Keratinocyte (primary cell): Measurements from ENCODE around the gene VPS37B.

Experiments
- EZH2 ChIP-seq: IDR thresholded peaks from one replicate; pipeline ENCODE4 v1.6.1; 2012; ENCODE audit warnings: inconsistent platforms, mild to moderate bottlenecking, low read length, moderate library complexity
- TF ChIP-seq, protein P1 (sequence below), 3 experiments: IDR thresholded peaks in 1 of 3; conservative IDR thresholded peaks in 1 of 3; optimal IDR thresholded peaks in 1 of 3; 2 replicates in 2 of 3; 3 replicates in 1 of 3; pipeline versions ENCODE3 to v1.5.1; 2011; ENCODE audit warnings: low read length in 3 of 3, mild to moderate bottlenecking in 3 of 3, moderate library complexity in 2 of 3, control low read depth in 1 of 3, inconsistent platforms in 1 of 3; ENCODE audit not compliant: insufficient read depth in 2 of 3; ENCODE audit errors: extremely low read depth in 1 of 3

GRCh38 chr12:122820138-122820537, 75.8 kb downstream of the VPS37B start:
- no peak for TF ChIP-seq EZH2
- TF ChIP-seq, protein P1, sequence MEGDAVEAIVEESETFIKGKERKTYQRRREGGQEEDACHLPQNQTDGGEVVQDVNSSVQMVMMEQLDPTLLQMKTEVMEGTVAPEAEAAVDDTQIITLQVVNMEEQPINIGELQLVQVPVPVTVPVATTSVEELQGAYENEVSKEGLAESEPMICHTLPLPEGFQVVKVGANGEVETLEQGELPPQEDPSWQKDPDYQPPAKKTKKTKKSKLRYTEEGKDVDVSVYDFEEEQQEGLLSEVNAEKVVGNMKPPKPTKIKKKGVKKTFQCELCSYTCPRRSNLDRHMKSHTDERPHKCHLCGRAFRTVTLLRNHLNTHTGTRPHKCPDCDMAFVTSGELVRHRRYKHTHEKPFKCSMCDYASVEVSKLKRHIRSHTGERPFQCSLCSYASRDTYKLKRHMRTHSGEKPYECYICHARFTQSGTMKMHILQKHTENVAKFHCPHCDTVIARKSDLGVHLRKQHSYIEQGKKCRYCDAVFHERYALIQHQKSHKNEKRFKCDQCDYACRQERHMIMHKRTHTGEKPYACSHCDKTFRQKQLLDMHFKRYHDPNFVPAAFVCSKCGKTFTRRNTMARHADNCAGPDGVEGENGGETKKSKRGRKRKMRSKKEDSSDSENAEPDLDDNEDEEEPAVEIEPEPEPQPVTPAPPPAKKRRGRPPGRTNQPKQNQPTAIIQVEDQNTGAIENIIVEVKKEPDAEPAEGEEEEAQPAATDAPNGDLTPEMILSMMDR (optimal IDR thresholded peaks at IDR 0.05 in 1 of 3, IDR thresholded peaks at IDR 0.05 in 1 of 3, conservative IDR thresholded peaks at IDR 0.05 in 1 of 3; ENCODE audit: extremely low read depth in 1 of 3, insufficient read depth in 2 of 3, low read length in 3 of 3), result no peak
